ENCODE results near the gene ARHGEF12.
A peak's percentile ranks its signal among the peaks of the same experiment; 100 is the strongest.
"Not testable (repeated sequence)": the region's sequence is repeated elsewhere in the genome, so short reads cannot be mapped to it uniquely, and the experiment has no call there.

ARHGEF12 gene

GRCh38 chr11:120499088-120499487 is 162.9 kb downstream of the ARHGEF12 start:
- no peaks in the 10 kb centered on the region for H3K36me3 ChIP-seq
- H3K27ac ChIP-seq: no peak overlapping the region
- intact Hi-C loops (cut with DNase I; ENCODE audit: low total_unique reads): no loop called here
- TF ChIP-seq CTCF (IDR thresholded peaks at IDR 0.05): no peak
- H3K4me1 ChIP-seq: no peaks in the 10 kb centered on the region
- no peak overlapping the region for H3K4me3 ChIP-seq
- no peaks in the 10 kb centered on the region for H3K9me3 ChIP-seq
- peaks cover 0 to 15% of the 10 kb centered on the region in 2 donors for H3K27me3 ChIP-seq
- no peak for DNase-seq

GRCh38 chr11:120499859-120500258 is 163.6 kb downstream of the ARHGEF12 start:
- Histone ChIP-seq H3K27me3 (peaks cover 0 to 21% of the 10 kb centered on the region in 2 donors), H3K36me3 (no peaks in the 10 kb centered on the region), H3K27ac (no peak overlapping the region), H3K4me3 (no peak overlapping the region), H3K4me1 (no peaks in the 10 kb centered on the region), H3K9me3 (no peaks in the 10 kb centered on the region)
- intact Hi-C loops (cut with DNase I; ENCODE audit: low total_unique reads): no loop called here
- TF ChIP-seq CTCF (IDR thresholded peaks at IDR 0.05): no peak
- DNase-seq: no peak

GRCh38 chr11:120500414-120501071 is 164.3 kb downstream of the ARHGEF12 start:
- DNase-seq: peak in 1 of 2 donors; percentile 30
- intact Hi-C loops (cut with DNase I; ENCODE audit: low total_unique reads): no loop called here
- Histone ChIP-seq H3K27me3 (peaks cover 0 to 26% of the 10 kb centered on the region in 2 donors), H3K9me3 (no peaks in the 10 kb centered on the region), H3K36me3 (no peaks in the 10 kb centered on the region), H3K4me3 (no peak overlapping the region), H3K4me1 (no peaks in the 10 kb centered on the region), H3K27ac (no peak overlapping the region)
- no peak for TF ChIP-seq CTCF (IDR thresholded peaks at IDR 0.05)

- Histone ChIP-seq H3K4me3 (no peak overlapping the region), H3K36me3 (no peaks in the 10 kb centered on the region), H3K27ac (no peak overlapping the region), H3K4me1 (no peaks in the 10 kb centered on the region), H3K27me3 (peaks cover 0 to 35% of the 10 kb centered on the region in 2 donors), H3K9me3 (no peaks in the 10 kb centered on the region)
- TF ChIP-seq CTCF (IDR thresholded peaks at IDR 0.05): no peak
- DNase-seq: no peak
- intact Hi-C loops (cut with DNase I; ENCODE audit: low total_unique reads): no loop called here
These were observed 165.2 kb downstream of the ARHGEF12 start for GRCh38 chr11:120501440-120501839.

- Histone ChIP-seq H3K27ac (no peak overlapping the region), H3K9me3 (no peaks in the 10 kb centered on the region), H3K27me3 (peaks cover 0 to 42% of the 10 kb centered on the region in 2 donors), H3K4me3 (no peak overlapping the region), H3K4me1 (no peaks in the 10 kb centered on the region), H3K36me3 (no peaks in the 10 kb centered on the region)
- DNase-seq: no peak
- intact Hi-C loops (cut with DNase I; ENCODE audit: low total_unique reads): no loop called here
- no peak for TF ChIP-seq CTCF (IDR thresholded peaks at IDR 0.05)
These were observed 166.0 kb downstream of the ARHGEF12 start for GRCh38 chr11:120501976-120502755.

- H3K4me3 ChIP-seq; H3K36me3 ChIP-seq; intact Hi-C loops (cut with DNase I; ENCODE audit: low total_unique reads); H3K9me3 ChIP-seq; H3K4me1 ChIP-seq; DNase-seq; H3K27ac ChIP-seq: not testable (repeated sequence)
- H3K27me3 ChIP-seq: peaks cover 0 to 51% of the 10 kb centered on the region in 2 donors
These were observed 167.3 kb downstream of the ARHGEF12 start for GRCh38 chr11:120503529-120503928.
